Measurements from ENCODE around the gene SOS1.

The SOS1 gene

DNA sequence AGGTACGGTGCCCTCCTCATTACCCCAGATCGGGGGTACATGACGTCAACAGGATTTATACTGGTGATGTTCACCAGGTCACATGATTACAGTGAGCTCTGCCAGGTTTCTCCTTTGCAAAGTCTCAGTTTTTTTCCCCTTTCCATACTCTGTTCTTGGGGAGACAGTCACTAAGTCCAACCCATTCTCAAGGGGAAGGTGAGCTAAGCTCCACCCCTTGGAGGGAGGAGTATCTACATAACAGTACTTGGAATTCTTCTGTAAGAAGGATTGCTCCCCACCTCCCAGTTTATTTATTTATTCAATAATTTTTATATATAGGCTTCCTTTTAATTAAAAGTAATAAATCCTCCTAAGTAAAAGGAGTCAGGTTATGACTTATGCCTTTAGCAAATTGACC lies 34.1 kb upstream of the SOS1 start:
- Histone ChIP-seq H3K9me3 (ENCODE audit: control insufficient read depth, insufficient read depth, low read depth, low read length) (no peaks in the 10 kb centered on the region), H3K4me3 (ENCODE audit: low read depth, low read length) (no peak overlapping the region), H3K36me3 (ENCODE audit: control insufficient read depth in 2 of 2, insufficient read depth in 1 of 2, low read length in 2 of 2) (no peaks in the 10 kb centered on the region), H3K4me1 (ENCODE audit: control insufficient read depth, insufficient read depth, low read length) (no peaks in the 10 kb centered on the region), H3K27ac (ENCODE audit: extremely low read depth, low read depth, low read length) (no peak overlapping the region)
- ChIA-PET CTCF (interaction anchor here (0.6 kb wide), 1 partner anchor 204 kb away, joined by 3 read pairs; no protein-coding TSS in a partner anchor), POLR2A (interaction anchor here (1.2 kb wide), 1 partner anchor 31 kb away, joined by 4 read pairs; no protein-coding TSS in a partner anchor)
- TF ChIP-seq ZNF776 (tag by site-specific recombination; IDR thresholded peaks at IDR 0.05; ENCODE audit: borderline replicate concordance) (no peak), ZNF341 (tag by site-specific recombination; IDR thresholded peaks at IDR 0.05; ENCODE audit: low read depth) (no peak), HOXA7 (CRISPR knock-in tag; IDR thresholded peaks at IDR 0.05; ENCODE audit: borderline replicate concordance) (no peak), ZBTB20 (tag by site-specific recombination; IDR thresholded peaks at IDR 0.05) (no peak)

DNA sequence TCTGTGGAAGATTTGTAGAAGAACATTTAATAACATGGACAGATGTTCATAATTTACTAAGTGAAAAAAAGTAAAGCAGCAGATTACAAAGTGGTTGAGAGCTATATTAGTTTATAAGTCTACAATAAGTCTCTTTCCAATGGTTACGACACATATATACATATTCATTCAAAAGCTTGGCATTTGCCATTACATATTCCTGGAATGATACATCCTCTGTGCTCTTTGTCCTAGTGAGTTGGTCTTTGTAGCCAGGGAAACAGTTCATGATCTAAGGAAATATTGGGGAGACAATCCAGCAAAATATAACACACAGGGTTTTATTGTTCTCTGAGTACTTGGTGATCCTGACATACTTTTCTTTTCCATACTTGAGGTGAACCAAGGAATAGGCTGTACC lies 32.5 kb upstream of the SOS1 start:
- H3K4me3 ChIP-seq (ENCODE audit: low read depth, low read length) = no peak overlapping the region
- no peaks in the 10 kb centered on the region for H3K4me1 ChIP-seq (ENCODE audit: control insufficient read depth, insufficient read depth, low read length)
- ChIA-PET POLR2A (no interaction called here), CTCF (no interaction called here)
- TF ChIP-seq ZBTB48 (tag by site-specific recombination; IDR thresholded peaks at IDR 0.05) (no peak), ZFP3 (tag by site-specific recombination; IDR thresholded peaks at IDR 0.05; ENCODE audit: low read depth) (no peak), ZBTB8A (tag by site-specific recombination; IDR thresholded peaks at IDR 0.05) (no peak), FEZF1 (tag by site-specific recombination; IDR thresholded peaks at IDR 0.05) (no peak), GFI1B (tag by site-specific recombination; IDR thresholded peaks at IDR 0.05) (no peak), ZNF302 (tag by site-specific recombination; IDR thresholded peaks at IDR 0.05; ENCODE audit: low read depth) (no peak), PRDM1 (tag by site-specific recombination; IDR thresholded peaks at IDR 0.05) (no peak), ZNF558 (tag by site-specific recombination; IDR thresholded peaks at IDR 0.05) (no peak), TRIM28 (IDR thresholded peaks at IDR 0.05; ENCODE audit: borderline replicate concordance, low read length) (no peak), GLI4 (tag by site-specific recombination; IDR thresholded peaks at IDR 0.05) (no peak)
- TF ChIP-seq, protein P1, sequence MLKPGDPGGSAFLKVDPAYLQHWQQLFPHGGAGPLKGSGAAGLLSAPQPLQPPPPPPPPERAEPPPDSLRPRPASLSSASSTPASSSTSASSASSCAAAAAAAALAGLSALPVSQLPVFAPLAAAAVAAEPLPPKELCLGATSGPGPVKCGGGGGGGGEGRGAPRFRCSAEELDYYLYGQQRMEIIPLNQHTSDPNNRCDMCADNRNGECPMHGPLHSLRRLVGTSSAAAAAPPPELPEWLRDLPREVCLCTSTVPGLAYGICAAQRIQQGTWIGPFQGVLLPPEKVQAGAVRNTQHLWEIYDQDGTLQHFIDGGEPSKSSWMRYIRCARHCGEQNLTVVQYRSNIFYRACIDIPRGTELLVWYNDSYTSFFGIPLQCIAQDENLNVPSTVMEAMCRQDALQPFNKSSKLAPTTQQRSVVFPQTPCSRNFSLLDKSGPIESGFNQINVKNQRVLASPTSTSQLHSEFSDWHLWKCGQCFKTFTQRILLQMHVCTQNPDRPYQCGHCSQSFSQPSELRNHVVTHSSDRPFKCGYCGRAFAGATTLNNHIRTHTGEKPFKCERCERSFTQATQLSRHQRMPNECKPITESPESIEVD (tag by site-specific recombination; IDR thresholded peaks at IDR 0.05) = no peak
- TF ChIP-seq, protein P2, sequence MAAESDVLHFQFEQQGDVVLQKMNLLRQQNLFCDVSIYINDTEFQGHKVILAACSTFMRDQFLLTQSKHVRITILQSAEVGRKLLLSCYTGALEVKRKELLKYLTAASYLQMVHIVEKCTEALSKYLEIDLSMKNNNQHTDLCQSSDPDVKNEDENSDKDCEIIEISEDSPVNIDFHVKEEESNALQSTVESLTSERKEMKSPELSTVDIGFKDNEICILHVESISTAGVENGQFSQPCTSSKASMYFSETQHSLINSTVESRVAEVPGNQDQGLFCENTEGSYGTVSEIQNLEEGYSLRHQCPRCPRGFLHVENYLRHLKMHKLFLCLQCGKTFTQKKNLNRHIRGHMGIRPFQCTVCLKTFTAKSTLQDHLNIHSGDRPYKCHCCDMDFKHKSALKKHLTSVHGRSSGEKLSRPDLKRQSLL (tag by site-specific recombination; IDR thresholded peaks at IDR 0.05) = no peak
- TF ChIP-seq, protein P3, sequence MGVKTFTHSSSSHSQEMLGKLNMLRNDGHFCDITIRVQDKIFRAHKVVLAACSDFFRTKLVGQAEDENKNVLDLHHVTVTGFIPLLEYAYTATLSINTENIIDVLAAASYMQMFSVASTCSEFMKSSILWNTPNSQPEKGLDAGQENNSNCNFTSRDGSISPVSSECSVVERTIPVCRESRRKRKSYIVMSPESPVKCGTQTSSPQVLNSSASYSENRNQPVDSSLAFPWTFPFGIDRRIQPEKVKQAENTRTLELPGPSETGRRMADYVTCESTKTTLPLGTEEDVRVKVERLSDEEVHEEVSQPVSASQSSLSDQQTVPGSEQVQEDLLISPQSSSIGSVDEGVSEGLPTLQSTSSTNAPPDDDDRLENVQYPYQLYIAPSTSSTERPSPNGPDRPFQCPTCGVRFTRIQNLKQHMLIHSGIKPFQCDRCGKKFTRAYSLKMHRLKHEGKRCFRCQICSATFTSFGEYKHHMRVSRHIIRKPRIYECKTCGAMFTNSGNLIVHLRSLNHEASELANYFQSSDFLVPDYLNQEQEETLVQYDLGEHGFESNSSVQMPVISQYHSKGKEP (tag by site-specific recombination; IDR thresholded peaks at IDR 0.05) = no peak
- H3K9me3 ChIP-seq (ENCODE audit: control insufficient read depth, insufficient read depth, low read depth, low read length) = no peaks in the 10 kb centered on the region
- H3K36me3 ChIP-seq (ENCODE audit: control insufficient read depth in 2 of 2, insufficient read depth in 1 of 2, low read length in 2 of 2) = no peaks in the 10 kb centered on the region
- no peak overlapping the region for H3K27ac ChIP-seq (ENCODE audit: extremely low read depth, low read depth, low read length)

DNA sequence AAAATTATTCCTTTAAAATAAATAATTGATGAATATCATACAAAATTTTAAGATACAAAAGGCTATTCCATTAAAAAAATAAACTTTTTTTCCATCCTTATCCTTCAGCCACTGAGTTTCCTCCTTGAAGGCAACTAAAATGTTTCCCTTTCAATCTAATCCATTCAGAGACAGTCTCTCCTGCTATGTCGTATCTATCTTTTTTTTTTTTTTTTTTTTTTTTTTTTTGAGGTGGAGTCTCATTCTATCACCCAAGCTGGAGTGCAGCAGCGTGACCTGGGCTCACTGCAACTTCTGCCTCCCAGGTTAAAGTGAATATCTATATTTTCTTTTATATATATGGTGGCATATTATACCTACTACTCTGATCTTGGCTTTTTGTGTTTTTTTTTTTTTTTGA lies 31.7 kb upstream of the SOS1 start:
- no peaks in the 10 kb centered on the region for H3K36me3 ChIP-seq (ENCODE audit: control insufficient read depth in 2 of 2, insufficient read depth in 1 of 2, low read length in 2 of 2)
- TF ChIP-seq ZNF501 (tag by site-specific recombination; IDR thresholded peaks at IDR 0.05) (no peak), ZFP3 (tag by site-specific recombination; IDR thresholded peaks at IDR 0.05; ENCODE audit: low read depth) (no peak), ZNF223 (tag by site-specific recombination; IDR thresholded peaks at IDR 0.05) (no peak), ZEB2 (tag by site-specific recombination; IDR thresholded peaks at IDR 0.05) (no peak), KLF9 (tag by site-specific recombination; IDR thresholded peaks at IDR 0.05; ENCODE audit: low read depth) (no peak), ZBTB7A (tag by site-specific recombination; IDR thresholded peaks at IDR 0.05; ENCODE audit: low read depth) (no peak)
- TF ChIP-seq, protein P4, sequence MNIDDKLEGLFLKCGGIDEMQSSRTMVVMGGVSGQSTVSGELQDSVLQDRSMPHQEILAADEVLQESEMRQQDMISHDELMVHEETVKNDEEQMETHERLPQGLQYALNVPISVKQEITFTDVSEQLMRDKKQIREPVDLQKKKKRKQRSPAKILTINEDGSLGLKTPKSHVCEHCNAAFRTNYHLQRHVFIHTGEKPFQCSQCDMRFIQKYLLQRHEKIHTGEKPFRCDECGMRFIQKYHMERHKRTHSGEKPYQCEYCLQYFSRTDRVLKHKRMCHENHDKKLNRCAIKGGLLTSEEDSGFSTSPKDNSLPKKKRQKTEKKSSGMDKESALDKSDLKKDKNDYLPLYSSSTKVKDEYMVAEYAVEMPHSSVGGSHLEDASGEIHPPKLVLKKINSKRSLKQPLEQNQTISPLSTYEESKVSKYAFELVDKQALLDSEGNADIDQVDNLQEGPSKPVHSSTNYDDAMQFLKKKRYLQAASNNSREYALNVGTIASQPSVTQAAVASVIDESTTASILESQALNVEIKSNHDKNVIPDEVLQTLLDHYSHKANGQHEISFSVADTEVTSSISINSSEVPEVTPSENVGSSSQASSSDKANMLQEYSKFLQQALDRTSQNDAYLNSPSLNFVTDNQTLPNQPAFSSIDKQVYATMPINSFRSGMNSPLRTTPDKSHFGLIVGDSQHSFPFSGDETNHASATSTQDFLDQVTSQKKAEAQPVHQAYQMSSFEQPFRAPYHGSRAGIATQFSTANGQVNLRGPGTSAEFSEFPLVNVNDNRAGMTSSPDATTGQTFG (tag by site-specific recombination; IDR thresholded peaks at IDR 0.05; ENCODE audit: borderline replicate concordance) = no peak
- TF ChIP-seq, protein P5, sequence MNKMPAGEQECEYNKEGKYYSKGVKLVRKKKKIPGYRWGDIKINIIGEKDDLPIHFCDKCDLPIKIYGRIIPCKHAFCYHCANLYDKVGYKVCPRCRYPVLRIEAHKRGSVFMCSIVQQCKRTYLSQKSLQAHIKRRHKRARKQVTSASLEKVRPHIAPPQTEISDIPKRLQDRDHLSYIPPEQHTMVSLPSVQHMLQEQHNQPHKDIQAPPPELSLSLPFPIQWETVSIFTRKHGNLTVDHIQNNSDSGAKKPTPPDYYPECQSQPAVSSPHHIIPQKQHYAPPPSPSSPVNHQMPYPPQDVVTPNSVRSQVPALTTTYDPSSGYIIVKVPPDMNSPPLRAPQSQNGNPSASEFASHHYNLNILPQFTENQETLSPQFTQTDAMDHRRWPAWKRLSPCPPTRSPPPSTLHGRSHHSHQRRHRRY (tag by site-specific recombination; IDR thresholded peaks at IDR 0.05) = no peak
- POLR2A ChIA-PET = no interaction called here
- no peaks in the 10 kb centered on the region for H3K4me1 ChIP-seq (ENCODE audit: control insufficient read depth, insufficient read depth, low read length)
- H3K9me3 ChIP-seq (ENCODE audit: control insufficient read depth, insufficient read depth, low read depth, low read length) = no peaks in the 10 kb centered on the region
- H3K4me3 ChIP-seq (ENCODE audit: low read depth, low read length) = no peak overlapping the region
- CTCF ChIA-PET = no interaction called here
- no peak overlapping the region for H3K27ac ChIP-seq (ENCODE audit: extremely low read depth, low read depth, low read length)
